ENCODE measurements around the gene PMM1.
"Not testable (repeated sequence)": the region's sequence is repeated elsewhere in the genome, so short reads cannot be mapped to it uniquely, and the experiment has no call there.

The PMM1 gene

DNA sequence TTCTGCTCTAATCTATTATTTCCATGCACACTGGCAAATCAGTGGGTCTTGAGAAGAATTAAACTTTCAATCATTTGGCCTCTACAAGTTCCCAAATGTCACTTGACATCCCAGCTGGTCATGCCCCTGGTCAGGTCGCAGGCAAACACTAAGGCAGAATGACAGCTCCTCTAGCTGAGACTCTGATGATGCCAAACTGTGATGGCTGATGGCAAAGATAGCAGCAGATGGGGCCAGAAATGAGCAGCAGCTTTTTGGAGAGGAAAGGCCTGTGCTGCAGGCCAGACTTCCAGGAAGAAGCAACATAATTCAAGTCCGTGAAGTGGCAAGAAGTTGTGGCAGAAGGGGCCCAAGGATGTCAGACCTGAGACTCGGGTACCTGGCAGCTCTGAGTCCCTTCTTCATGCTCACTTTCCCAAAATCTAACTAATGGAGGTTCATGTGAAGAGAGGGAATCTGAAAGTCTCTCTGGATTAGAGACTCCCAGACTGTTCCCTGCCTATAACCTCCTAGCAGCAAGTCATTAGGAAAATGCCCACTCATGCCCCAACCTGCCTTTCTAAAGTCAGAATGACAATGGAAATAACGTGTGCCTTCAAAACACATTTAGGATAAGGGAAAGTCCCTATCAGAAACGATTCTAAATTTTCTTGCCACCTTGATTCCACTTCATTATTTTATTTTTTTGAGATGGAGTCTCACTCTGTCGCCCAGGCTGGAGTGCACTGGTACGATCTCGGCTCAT is 9.4 kb upstream of the PMM1 start:
- peaks cover 6% of the 10 kb centered on the region for H3K27me3 Mint-ChIP-seq (ENCODE audit: low read depth, poor library complexity)
- no peak for DNase-seq

DNA sequence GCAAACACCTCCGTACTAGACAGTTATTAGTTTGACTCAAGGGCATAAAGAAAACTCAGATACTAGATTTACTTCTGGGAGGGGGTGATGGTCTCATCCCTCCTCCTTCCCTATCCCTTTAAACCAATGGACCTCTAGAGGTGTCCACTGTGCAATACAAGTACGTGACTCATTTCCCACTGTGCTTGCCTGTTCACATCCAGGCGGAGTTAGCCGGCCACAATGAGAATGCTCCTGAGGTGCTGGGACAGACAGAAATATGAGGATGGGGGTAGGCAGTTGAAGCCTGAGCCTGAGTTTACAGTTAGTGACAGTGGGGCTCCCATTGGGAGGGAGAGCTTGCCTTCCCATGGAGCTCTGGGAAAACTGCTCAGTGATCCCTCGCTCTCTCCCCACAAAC is 8.4 kb upstream of the PMM1 start:
- Mint-ChIP-seq H3K27me3 (ENCODE audit: low read depth, poor library complexity) (peaks cover 6% of the 10 kb centered on the region), H3K36me3 (ENCODE audit: low read depth) (no peaks in the 10 kb centered on the region), H3K4me3 (no peak overlapping the region), H3K4me1 (no peaks in the 10 kb centered on the region), H3K27ac (peak overlapping the region; percentile 84), H3K9me3 (no peaks in the 10 kb centered on the region)
- TF ChIP-seq, protein P1, sequence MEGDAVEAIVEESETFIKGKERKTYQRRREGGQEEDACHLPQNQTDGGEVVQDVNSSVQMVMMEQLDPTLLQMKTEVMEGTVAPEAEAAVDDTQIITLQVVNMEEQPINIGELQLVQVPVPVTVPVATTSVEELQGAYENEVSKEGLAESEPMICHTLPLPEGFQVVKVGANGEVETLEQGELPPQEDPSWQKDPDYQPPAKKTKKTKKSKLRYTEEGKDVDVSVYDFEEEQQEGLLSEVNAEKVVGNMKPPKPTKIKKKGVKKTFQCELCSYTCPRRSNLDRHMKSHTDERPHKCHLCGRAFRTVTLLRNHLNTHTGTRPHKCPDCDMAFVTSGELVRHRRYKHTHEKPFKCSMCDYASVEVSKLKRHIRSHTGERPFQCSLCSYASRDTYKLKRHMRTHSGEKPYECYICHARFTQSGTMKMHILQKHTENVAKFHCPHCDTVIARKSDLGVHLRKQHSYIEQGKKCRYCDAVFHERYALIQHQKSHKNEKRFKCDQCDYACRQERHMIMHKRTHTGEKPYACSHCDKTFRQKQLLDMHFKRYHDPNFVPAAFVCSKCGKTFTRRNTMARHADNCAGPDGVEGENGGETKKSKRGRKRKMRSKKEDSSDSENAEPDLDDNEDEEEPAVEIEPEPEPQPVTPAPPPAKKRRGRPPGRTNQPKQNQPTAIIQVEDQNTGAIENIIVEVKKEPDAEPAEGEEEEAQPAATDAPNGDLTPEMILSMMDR (IDR thresholded peaks at IDR 0.05) = no peak
- DNase-seq = no peak

More for the DNA sequence above, 9.4 kb upstream of the PMM1 start:
- Mint-ChIP-seq H3K36me3 (ENCODE audit: low read depth) (no peaks in the 10 kb centered on the region), H3K9me3 (no peaks in the 10 kb centered on the region), H3K4me1 (no peaks in the 10 kb centered on the region), H3K27ac (peak overlapping the region; percentile 48), H3K4me3 (no peak overlapping the region)
- TF ChIP-seq, protein P1 (IDR thresholded peaks at IDR 0.05) = no peak

DNA sequence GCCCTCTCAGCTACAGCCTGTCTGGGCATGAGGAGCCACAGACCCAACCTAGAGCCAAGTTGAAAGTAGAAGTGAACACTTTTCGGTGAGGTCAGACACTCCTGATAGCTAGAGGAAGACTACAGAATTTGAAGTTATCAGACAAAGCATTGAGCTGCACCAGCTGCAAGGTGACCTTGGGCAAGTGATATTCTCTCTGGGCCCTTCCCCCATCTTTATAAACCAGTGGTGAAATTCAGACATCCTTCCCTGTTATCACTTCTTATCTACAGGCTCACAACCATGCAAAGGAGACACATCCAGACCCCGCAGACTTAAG is 8.0 kb upstream of the PMM1 start:
- TF ChIP-seq, protein P1 (IDR thresholded peaks at IDR 0.05) = peak; percentile 12
- Mint-ChIP-seq H3K4me3 (no peak overlapping the region), H3K36me3 (ENCODE audit: low read depth) (no peaks in the 10 kb centered on the region), H3K27ac (no peak overlapping the region), H3K4me1 (no peaks in the 10 kb centered on the region), H3K27me3 (ENCODE audit: low read depth, poor library complexity) (peaks cover 6% of the 10 kb centered on the region), H3K9me3 (no peaks in the 10 kb centered on the region)
- DNase-seq = no peak

DNA sequence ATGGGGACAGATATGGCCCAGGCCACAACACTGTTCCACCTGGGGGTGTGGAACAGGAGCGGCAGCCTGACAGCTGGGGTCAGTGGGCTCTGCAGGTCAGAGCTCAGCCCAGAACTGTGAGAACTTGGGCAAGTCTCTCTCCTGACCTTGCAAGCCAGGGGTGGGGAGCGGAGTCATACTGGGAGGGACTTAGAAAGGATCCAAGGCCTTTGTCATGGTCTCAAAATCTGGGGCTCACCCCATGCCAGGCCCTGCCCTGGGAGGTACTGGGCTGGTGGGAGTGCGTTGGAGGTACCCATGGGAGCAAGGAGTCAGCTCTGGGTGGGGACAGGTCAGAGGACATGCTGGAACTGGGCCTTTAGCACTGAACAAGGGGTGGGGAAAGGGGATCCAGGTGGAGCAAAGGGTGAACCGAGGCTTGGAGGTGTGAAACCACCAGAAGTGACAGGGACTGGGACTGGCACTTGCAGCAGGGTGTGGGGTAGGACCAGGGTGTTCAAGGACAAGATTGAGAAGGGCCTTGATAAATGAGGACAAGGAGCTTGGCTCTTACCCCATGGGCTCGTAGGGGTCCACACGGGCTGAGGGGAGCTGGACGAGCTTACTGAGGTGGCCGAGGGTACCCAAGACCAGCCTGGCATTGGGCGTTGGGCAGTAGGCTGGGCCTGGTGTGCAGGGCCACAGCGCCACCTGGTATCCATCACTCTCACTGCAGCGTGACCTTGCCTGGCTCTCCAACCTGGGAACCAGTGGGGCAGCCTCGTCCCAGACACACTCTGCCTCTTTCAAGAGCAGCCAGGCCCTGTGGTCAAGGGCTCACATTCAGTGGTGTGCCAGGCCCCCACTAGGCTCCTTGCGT is 7.4 kb upstream of the PMM1 start:
- no peak overlapping the region for H3K4me3 Mint-ChIP-seq
- H3K9me3 Mint-ChIP-seq = no peaks in the 10 kb centered on the region
- no peaks in the 10 kb centered on the region for H3K36me3 Mint-ChIP-seq (ENCODE audit: low read depth)
- no peaks in the 10 kb centered on the region for H3K4me1 Mint-ChIP-seq
- peak; percentile 65 for DNase-seq
- peaks cover 6% of the 10 kb centered on the region for H3K27me3 Mint-ChIP-seq (ENCODE audit: low read depth, poor library complexity)
- TF ChIP-seq, protein P1 (IDR thresholded peaks at IDR 0.05) = peak; percentile 73
- no peak overlapping the region for H3K27ac Mint-ChIP-seq

DNA sequence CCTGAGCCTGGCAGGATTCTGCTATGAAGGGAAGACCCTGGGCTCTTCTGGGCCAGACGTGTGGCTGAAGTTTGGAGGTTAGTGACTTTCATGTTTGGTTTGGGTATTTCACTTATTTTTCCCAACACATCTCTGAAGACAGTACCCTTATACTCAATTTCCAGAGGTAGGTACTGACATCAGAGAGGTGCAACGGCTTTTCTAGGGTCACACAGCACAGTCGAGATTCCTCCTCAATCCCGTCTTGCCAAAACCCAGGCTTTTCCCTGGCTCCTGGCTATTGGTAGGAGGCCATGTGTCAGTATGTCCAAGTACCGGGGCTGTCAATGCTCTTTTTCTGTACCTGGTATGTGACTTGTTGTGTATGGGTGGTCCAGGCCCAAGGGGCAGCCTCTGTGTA is 6.1 kb upstream of the PMM1 start:
- Mint-ChIP-seq H3K36me3 (ENCODE audit: low read depth) (no peaks in the 10 kb centered on the region), H3K4me3 (no peak overlapping the region), H3K27me3 (ENCODE audit: low read depth, poor library complexity) (peaks cover 6% of the 10 kb centered on the region), H3K9me3 (no peaks in the 10 kb centered on the region), H3K4me1 (no peaks in the 10 kb centered on the region), H3K27ac (peak overlapping the region; percentile 78)
- TF ChIP-seq, protein P1 (IDR thresholded peaks at IDR 0.05) = no peak
- DNase-seq = no peak

DNA sequence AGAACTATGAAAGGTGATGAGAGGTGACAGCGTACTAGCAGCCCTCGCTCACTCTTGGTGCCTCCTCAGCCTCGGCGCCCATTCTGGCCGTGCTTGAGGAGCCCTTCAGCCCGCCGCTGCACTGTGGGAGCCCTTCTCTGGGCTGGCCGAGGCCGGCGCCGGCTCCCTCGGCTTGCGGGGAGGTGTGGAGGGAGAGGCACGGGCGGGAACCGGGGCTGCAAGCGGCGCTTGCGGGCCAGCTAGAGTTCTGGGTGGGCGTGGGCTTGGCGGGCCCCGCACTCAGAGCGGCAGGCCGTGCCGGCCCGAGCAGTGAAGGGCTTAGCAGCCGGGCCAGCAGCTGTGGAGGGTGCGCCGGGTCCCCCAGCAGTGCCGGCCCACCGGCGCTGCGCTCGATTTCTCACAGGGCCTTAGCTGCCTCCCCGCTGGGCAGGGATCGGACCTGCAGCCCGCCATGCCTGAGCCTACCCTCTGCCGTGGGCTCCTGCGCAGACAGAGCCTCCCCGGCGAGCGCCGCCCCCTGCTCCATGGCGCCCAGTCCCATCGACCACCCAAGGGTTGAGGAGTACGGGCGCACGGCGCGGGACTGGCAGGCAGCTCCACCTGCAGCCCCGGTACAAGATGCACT is 3.8 kb upstream of the PMM1 start:
- DNase-seq; H3K27me3 Mint-ChIP-seq (ENCODE audit: low read depth, poor library complexity); H3K36me3 Mint-ChIP-seq (ENCODE audit: low read depth); H3K9me3 Mint-ChIP-seq; H3K4me3 Mint-ChIP-seq; H3K27ac Mint-ChIP-seq: not testable (repeated sequence)
- peaks cover 13% of the 10 kb centered on the region for H3K4me1 Mint-ChIP-seq

Data from nephron progenitor cell (in vitro differentiated cells).